Transverse colon (tissue), 4 donors: Measurements from ENCODE around the gene MOB3B. TPM values are rescaled to one million over a fixed set of nuclear protein-coding genes. Genes with fewer than 3 reads are reported as not detected.

Source experiments
- DNase-seq: peaks from one replicate; pipeline ENCODE4 v3.0.0-alpha.2; 2019
- H3K27ac ChIP-seq, 4 donors: fragments of 200-600 bp; sonication (generic); 2 replicates each; pipeline ENCODE4 v1.5.1; 2016 to 2018; ENCODE audit warnings: inconsistent platforms in 4 of 4
- H3K27me3 ChIP-seq: fragments of 200-600 bp; sonication (generic); 2 replicates; pipeline ENCODE4 v1.5.1; 2017; ENCODE audit warnings: inconsistent platforms
- H3K36me3 ChIP-seq, 4 donors: fragments of 200-600 bp; sonication (generic); 2 replicates each; pipeline ENCODE4 v1.5.1; 2017 to 2019; ENCODE audit warnings: inconsistent platforms in 4 of 4
- H3K4me1 ChIP-seq, 4 donors: fragments of 200-600 bp; sonication (generic); 2 replicates each; pipeline ENCODE4 v1.5.1; 2017 to 2020; ENCODE audit warnings: inconsistent platforms in 4 of 4
- H3K4me3 ChIP-seq, 4 donors: fragments of 200-600 bp; sonication (generic); 1 replicate in 1 of 4; 2 replicates in 3 of 4; pipeline versions ENCODE4 v1.5.1 to v1.6.1; 2017 to 2019; ENCODE audit warnings: inconsistent platforms in 4 of 4
- H3K9me3 ChIP-seq, 2 donors: fragments of 200-600 bp; sonication (generic); 2 replicates each; pipeline ENCODE4 v1.5.1; 2017 to 2019; ENCODE audit warnings: inconsistent platforms in 2 of 2
- CTCF ChIP-seq, 5 experiments: fragments of 200-600 bp in 3 of 5; fragments of 450-650 bp in 2 of 5; sonication (generic) in 3 of 5; IDR thresholded peaks; 1 replicate in 2 of 5; 2 replicates in 3 of 5; pipeline ENCODE4 v1.5.1; 2016 to 2017; ENCODE audit warnings: antibody characterized with exemption in 5 of 5, inconsistent platforms in 3 of 5, mild to moderate bottlenecking in 2 of 5, moderate library complexity in 1 of 5
- EP300 ChIP-seq: sonication (generic); formaldehyde crosslinking; IDR thresholded peaks from one replicate; pipeline ENCODE4 v1.6.1; 2017; ENCODE audit warnings: antibody characterized with exemption, low read depth
- POLR2A ChIP-seq: fragments of 450-650 bp; IDR thresholded peaks from one replicate; pipeline ENCODE4 v1.6.1; 2016; ENCODE audit warnings: antibody characterized with exemption, mild to moderate bottlenecking, moderate library complexity
- POLR2AphosphoS5 ChIP-seq, 3 donors: sonication (generic); formaldehyde crosslinking; IDR thresholded peaks; one replicate each; pipeline ENCODE4 v1.6.1; 2016; ENCODE audit warnings: antibody characterized with exemption in 3 of 3
- WGBS, 2 donors: methylation state at CpG; one replicate each; pipeline ENCODE4 v1.1.5; 2018; ENCODE audit warnings: low coverage in 1 of 2; 5-methylcytosine and 5-hydroxymethylcytosine counted together
- in situ Hi-C, 4 donors: fragments of 200-750 bp; cut with MboI; loops; one replicate each; pipeline versions ENCODE4 v1.15.0 to v1.15.1; 2017; ENCODE audit warnings: low sequenced_read_pairs in 3 of 4, low pct_ligation_motif_present in 1 of 4, low pct_unique_long_range_greater_than_20kb in 1 of 4
- intact Hi-C: fragments of 100-400 bp; cut with DNase I; formaldehyde crosslinking; loops from one replicate; pipeline ENCODE4 v1.15.1; 2023; ENCODE audit warnings: low total_unique reads
- total RNA-seq, 4 donors: library from RNA; depleted of rRNA; stranded (reverse); fragments of >200 nt; gene quantifications; one replicate each; pipeline ENCODE4 v1.1.0, GENCODE V29; 2016

The MOB3B gene
- total RNA-seq, 4 donors from 2014 or later: 18.3 to 39.7 (median 29.1) TPM

- Histone ChIP-seq H3K27ac (peak overlapping the region; percentile 40 to 58 (median 46)), H3K4me3 (no peak overlapping the region), H3K27me3 (no peaks in the 10 kb centered on the region), H3K36me3 (no peaks in the 10 kb centered on the region), H3K4me1 (peaks cover 16 to 75% (median 57%) of the 10 kb centered on the region in 4 donors), H3K9me3 (no peaks in the 10 kb centered on the region)
- intact Hi-C loops: no loop called here
- no peak for DNase-seq
- no peak for TF ChIP-seq POLR2A
- TF ChIP-seq CTCF (IDR thresholded peaks at IDR 0.05): no peak
- TF ChIP-seq POLR2AphosphoS5 (IDR thresholded peaks at IDR 0.05): no peak
- no peak for TF ChIP-seq EP300
- in situ Hi-C loops: no loop called here
- WGBS, 2 donors: 74 to 78% methylated on average over 4 to 5 of the region's 5 CpGs
Measured at GRCh38 chr9:27369591-27369990, 160.0 kb downstream of the MOB3B start.

GRCh38 chr9:27368316-27368985 is 161.2 kb downstream of the MOB3B start:
- no peak for TF ChIP-seq POLR2A
- TF ChIP-seq EP300: no peak
- TF ChIP-seq POLR2AphosphoS5 (IDR thresholded peaks at IDR 0.05): peak in 2 of 3 donors; percentile 4 to 23
- intact Hi-C loops: no loop called here
- DNase-seq: no peak
- WGBS, 2 donors: 34 to 49% methylated on average over 4 to 7 of the region's 7 CpGs
- H3K27ac ChIP-seq: peak overlapping the region; percentile 40 to 58 (median 46)
- peaks cover 16 to 75% (median 57%) of the 10 kb centered on the region in 4 donors for H3K4me1 ChIP-seq
- H3K9me3 ChIP-seq: no peaks in the 10 kb centered on the region
- no peak overlapping the region for H3K4me3 ChIP-seq
- in situ Hi-C loops: no loop called here
- H3K36me3 ChIP-seq: no peaks in the 10 kb centered on the region
- no peaks in the 10 kb centered on the region for H3K27me3 ChIP-seq

GRCh38 chr9:27367921-27368315 is 161.7 kb downstream of the MOB3B start:
- in situ Hi-C loops: no loop called here
- Histone ChIP-seq H3K4me3 (no peak overlapping the region), H3K4me1 (peaks cover 16 to 74% (median 54%) of the 10 kb centered on the region in 4 donors), H3K27ac (peak overlapping the region in 3 of 4 donors; percentile 40 to 58 (median 50)), H3K9me3 (no peaks in the 10 kb centered on the region), H3K36me3 (no peaks in the 10 kb centered on the region), H3K27me3 (no peaks in the 10 kb centered on the region)
- TF ChIP-seq POLR2AphosphoS5 (IDR thresholded peaks at IDR 0.05) (peak in 1 of 3 donors; percentile 5), CTCF (IDR thresholded peaks at IDR 0.05) (no peak)
- no peak for DNase-seq
- 42 to 54% methylated on average over 3 of the region's 3 CpGs for WGBS, 2 donors
- intact Hi-C loops: no loop called here

GRCh38 chr9:27367175-27367798 is 162.3 kb downstream of the MOB3B start:
- in situ Hi-C loops: no loop called here
- Histone ChIP-seq H3K4me1 (peaks cover 16 to 74% (median 50%) of the 10 kb centered on the region in 4 donors), H3K9me3 (no peaks in the 10 kb centered on the region), H3K27me3 (no peaks in the 10 kb centered on the region), H3K36me3 (no peaks in the 10 kb centered on the region), H3K27ac (peak overlapping the region in 3 of 4 donors; percentile 2 to 58 (median 50)), H3K4me3 (no peak overlapping the region)
- 35 to 47% methylated on average over 3 to 6 of the region's 6 CpGs for WGBS, 2 donors
- TF ChIP-seq POLR2A (no peak), CTCF (IDR thresholded peaks at IDR 0.05) (no peak), POLR2AphosphoS5 (IDR thresholded peaks at IDR 0.05) (no peak)
- no peak for DNase-seq
- intact Hi-C loops: no loop called here
